ENCODE measurements around the gene KCNAB2.

KCNAB2 gene

DNA sequence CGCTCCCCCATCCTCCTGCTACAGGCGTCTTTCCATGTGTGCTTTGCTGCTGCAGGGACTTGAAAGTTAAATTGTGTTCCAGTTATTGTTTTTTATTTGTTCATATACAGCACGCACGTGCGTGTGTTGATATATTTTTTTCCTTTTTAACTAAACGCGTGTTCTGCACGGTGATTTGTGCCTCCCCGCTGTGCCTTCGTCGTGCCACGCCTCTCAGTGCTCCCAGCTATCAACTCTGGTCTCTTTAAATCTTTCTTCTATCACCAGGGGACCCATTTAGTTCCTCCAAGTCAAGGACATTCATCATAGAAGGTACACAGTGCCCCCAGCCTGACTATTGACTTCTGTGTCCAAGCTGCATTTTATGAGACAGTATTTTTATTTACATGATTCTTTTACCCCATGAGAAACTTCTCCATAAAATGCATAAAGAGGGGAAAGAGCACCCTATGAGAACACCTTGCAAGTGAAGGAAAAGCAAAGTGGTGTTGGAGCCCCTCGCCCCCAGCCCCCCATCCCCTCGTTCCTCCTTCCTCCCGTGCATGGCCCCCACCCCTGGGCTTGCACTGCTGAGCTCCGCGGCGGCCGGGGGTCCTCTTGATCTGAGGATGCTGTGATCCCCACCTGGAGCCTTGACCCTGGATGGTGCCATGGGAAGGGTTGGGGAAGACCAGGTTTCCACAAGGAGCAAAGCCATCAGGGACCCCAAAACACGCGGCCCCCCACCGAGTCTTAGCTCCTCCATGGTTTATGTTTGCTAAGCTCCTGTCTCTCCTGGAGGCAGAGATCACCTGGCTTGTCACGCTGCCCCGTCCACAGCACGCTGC lies 45.5 kb downstream of the KCNAB2 start:
- TF ChIP-seq, protein P1, sequence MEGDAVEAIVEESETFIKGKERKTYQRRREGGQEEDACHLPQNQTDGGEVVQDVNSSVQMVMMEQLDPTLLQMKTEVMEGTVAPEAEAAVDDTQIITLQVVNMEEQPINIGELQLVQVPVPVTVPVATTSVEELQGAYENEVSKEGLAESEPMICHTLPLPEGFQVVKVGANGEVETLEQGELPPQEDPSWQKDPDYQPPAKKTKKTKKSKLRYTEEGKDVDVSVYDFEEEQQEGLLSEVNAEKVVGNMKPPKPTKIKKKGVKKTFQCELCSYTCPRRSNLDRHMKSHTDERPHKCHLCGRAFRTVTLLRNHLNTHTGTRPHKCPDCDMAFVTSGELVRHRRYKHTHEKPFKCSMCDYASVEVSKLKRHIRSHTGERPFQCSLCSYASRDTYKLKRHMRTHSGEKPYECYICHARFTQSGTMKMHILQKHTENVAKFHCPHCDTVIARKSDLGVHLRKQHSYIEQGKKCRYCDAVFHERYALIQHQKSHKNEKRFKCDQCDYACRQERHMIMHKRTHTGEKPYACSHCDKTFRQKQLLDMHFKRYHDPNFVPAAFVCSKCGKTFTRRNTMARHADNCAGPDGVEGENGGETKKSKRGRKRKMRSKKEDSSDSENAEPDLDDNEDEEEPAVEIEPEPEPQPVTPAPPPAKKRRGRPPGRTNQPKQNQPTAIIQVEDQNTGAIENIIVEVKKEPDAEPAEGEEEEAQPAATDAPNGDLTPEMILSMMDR (IDR thresholded peaks at IDR 0.05; ENCODE audit: control insufficient read depth, extremely low read depth, insufficient read depth) = no peak
- no peak overlapping the region for H3K4me3 ChIP-seq (ENCODE audit: low read depth, low read length)
- peak; percentile 2 for DNase-seq (ENCODE audit: low read depth)

- H3K4me3 ChIP-seq (ENCODE audit: low read depth, low read length) = no peak overlapping the region
- no peak for DNase-seq (ENCODE audit: low read depth)
- TF ChIP-seq, protein P1 (IDR thresholded peaks at IDR 0.05; ENCODE audit: control insufficient read depth, extremely low read depth, insufficient read depth) = no peak
Measured at GRCh38 chr1:6091823-6092109, 46.1 kb downstream of the KCNAB2 start.

DNA sequence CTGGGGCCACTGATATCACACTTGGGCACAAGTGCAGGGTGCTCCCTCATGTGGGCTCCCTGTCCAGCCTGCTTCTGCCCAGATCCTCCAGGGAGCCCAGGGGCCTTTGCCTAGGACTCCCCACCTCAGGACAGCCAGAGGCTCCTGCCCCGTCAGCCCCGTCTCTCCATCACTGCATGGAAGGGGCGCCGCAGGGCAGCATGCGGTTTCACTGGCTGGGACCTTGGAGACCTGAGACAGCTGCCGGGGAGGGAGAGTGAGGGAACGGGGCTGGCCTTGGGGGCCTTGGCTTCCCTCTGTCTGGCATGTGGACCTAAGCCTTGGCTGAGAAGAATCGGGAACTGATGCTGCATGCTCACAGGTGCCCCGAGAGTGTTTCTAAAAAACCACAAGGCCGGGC lies 46.5 kb downstream of the KCNAB2 start:
- no peak for DNase-seq (ENCODE audit: low read depth)
- TF ChIP-seq, protein P1 (IDR thresholded peaks at IDR 0.05; ENCODE audit: control insufficient read depth, extremely low read depth, insufficient read depth) = no peak
- no peak overlapping the region for H3K4me3 ChIP-seq (ENCODE audit: low read depth, low read length)

GRCh38 chr1:6093071-6093470 lies 47.4 kb downstream of the KCNAB2 start:
- DNase-seq (ENCODE audit: low read depth) = no peak
- no peak overlapping the region for H3K4me3 ChIP-seq (ENCODE audit: low read depth, low read length)
- TF ChIP-seq, protein P1 (IDR thresholded peaks at IDR 0.05; ENCODE audit: control insufficient read depth, extremely low read depth, insufficient read depth) = no peak

GRCh38 chr1:6093611-6094010 lies 47.9 kb downstream of the KCNAB2 start:
- TF ChIP-seq, protein P1 (IDR thresholded peaks at IDR 0.05; ENCODE audit: control insufficient read depth, extremely low read depth, insufficient read depth) = no peak
- no peak overlapping the region for H3K4me3 ChIP-seq (ENCODE audit: low read depth, low read length)
- no peak for DNase-seq (ENCODE audit: low read depth)

- no peak for DNase-seq (ENCODE audit: low read depth)
- H3K4me3 ChIP-seq (ENCODE audit: low read depth, low read length) = no peak overlapping the region
- TF ChIP-seq, protein P1 (IDR thresholded peaks at IDR 0.05; ENCODE audit: control insufficient read depth, extremely low read depth, insufficient read depth) = no peak
Measured at GRCh38 chr1:6094246-6094645, 48.6 kb downstream of the KCNAB2 start.
